H1 (cell line): ENCODE results near the gene RAP1GAP. TPM values are rescaled to one million over a fixed set of nuclear protein-coding genes. Genes with fewer than 3 reads are reported as not detected.

Source experiments
- ASH2L ChIP-seq: fragments of 200-600, 300-600 bp; sonication (generic); IDR thresholded peaks from one replicate; pipeline ENCODE4 v1.7.1; 2017; ENCODE audit warnings: low read length
- BCL11A ChIP-seq, 2 experiments: IDR thresholded peaks; one replicate each; pipeline ENCODE4 v1.6.1; 2011; ENCODE audit warnings: low read depth in 2 of 2, low read length in 2 of 2, mild to moderate bottlenecking in 2 of 2
- BRCA1 ChIP-seq: IDR thresholded peaks from 2 replicates; pipeline ENCODE4 v1.6.1; 2012; ENCODE audit warnings: low read depth, low read length, improper control_type of control experiment
- CBX5 ChIP-seq: fragments of 300-800, 300-1000 bp; sonication (generic); IDR thresholded peaks from 2 replicates; pipeline ENCODE4 v1.7.1; 2016; ENCODE audit warnings: antibody characterized with exemption, low read length, low read depth
- CHD1 ChIP-seq: IDR thresholded peaks from 2 replicates; pipeline ENCODE4 v1.6.1; 2012; ENCODE audit warnings: low read depth, low read length, improper control_type of control experiment
- EGR1 ChIP-seq: IDR thresholded peaks from 2 replicates; pipeline ENCODE4 v1.6.1; 2011; ENCODE audit warnings: low read depth, low read length, borderline replicate concordance
- GABPA ChIP-seq: IDR thresholded peaks from 2 replicates; pipeline ENCODE4 v1.6.1; 2011; ENCODE audit warnings: mild to moderate bottlenecking, low read length, moderate library complexity, borderline replicate concordance; ENCODE audit not compliant: insufficient read depth
- HDAC2 ChIP-seq, 2 experiments: fragments of 300-600 bp in 1 of 2; sonication (generic) in 1 of 2; IDR thresholded peaks; 2 replicates each; pipeline ENCODE4 v1.6.1; 2011 to 2012; ENCODE audit warnings: low read depth in 2 of 2, low read length in 2 of 2, mild to moderate bottlenecking in 2 of 2, moderate library complexity in 2 of 2, borderline replicate concordance in 1 of 2, inconsistent platforms in 1 of 2
- HDAC6 ChIP-seq: IDR thresholded peaks from one replicate; pipeline ENCODE4 v1.7.1; 2012; ENCODE audit warnings: low read depth, mild to moderate bottlenecking, inconsistent platforms, low read length, moderate library complexity
- KDM1A ChIP-seq: fragments of 200-600, 300-600 bp; sonication (generic); IDR thresholded peaks from 2 replicates; pipeline ENCODE4 v1.7.1; 2016; ENCODE audit warnings: mild to moderate bottlenecking, low read length, borderline replicate concordance
- KDM4A ChIP-seq: IDR thresholded peaks from one replicate; pipeline ENCODE4 v1.7.1; 2012; ENCODE audit warnings: low read depth, mild to moderate bottlenecking, moderate library complexity, low read length, inconsistent platforms; ENCODE audit not compliant: severe bottlenecking
- MAFK ChIP-seq: IDR thresholded peaks from 2 replicates; pipeline ENCODE4 v1.6.1; 2012; ENCODE audit warnings: low read depth, mild to moderate bottlenecking, improper control_type of control experiment, low read length
- POLR2A ChIP-seq, 2 experiments: IDR thresholded peaks; 1 replicate in 1 of 2; 2 replicates in 1 of 2; pipeline ENCODE4 v1.6.1; 2011; ENCODE audit warnings: low read depth in 2 of 2, low read length in 2 of 2, mild to moderate bottlenecking in 2 of 2; ENCODE audit errors: control extremely low read depth in 1 of 2
- POLR2AphosphoS5 ChIP-seq: IDR thresholded peaks from 2 replicates; pipeline ENCODE4 v1.6.1; 2011; ENCODE audit warnings: low read depth, low read length
- RBBP5 ChIP-seq: IDR thresholded peaks from 2 replicates; pipeline ENCODE4 v1.7.1; 2012; ENCODE audit warnings: low read depth, mild to moderate bottlenecking, inconsistent platforms, low read length, moderate library complexity, borderline replicate concordance
- SAP30 ChIP-seq: fragments of 300-600 bp; sonication (generic); IDR thresholded peaks from 2 replicates; pipeline ENCODE4 v1.7.1; 2012; ENCODE audit warnings: low read length, moderate library complexity, mild to moderate bottlenecking, inconsistent platforms; ENCODE audit not compliant: insufficient read depth, insufficient replicate concordance
- SRF ChIP-seq: IDR thresholded peaks from 2 replicates; pipeline ENCODE4 v1.6.1; 2011; ENCODE audit warnings: mild to moderate bottlenecking, low read depth, low read length, moderate library complexity
- SUZ12 ChIP-seq: fragments of 200-600 bp; sonication (generic); IDR thresholded peaks from 2 replicates; pipeline ENCODE4 v1.6.1; 2012; ENCODE audit warnings: mild to moderate bottlenecking, inconsistent platforms, low read length, moderate library complexity, mixed read lengths
- TEAD4 ChIP-seq: IDR thresholded peaks from 2 replicates; pipeline ENCODE4 v1.6.1; 2012; ENCODE audit warnings: low read depth, low read length, inconsistent platforms, mixed read lengths
- polyA plus RNA-seq, 7 experiments: library from polyadenylated mRNA; depleted of rRNA in 3 of 7; stranded (reverse) in 5 of 7; unstranded in 2 of 7; fragments of >200 nt in 5 of 7; fragments of 200-250 nt in 2 of 7; gene quantifications; 1 replicate in 5 of 7; 2 replicates in 1 of 7; 4 replicates in 1 of 7; pipeline versions ENCODE4 v1.2.1 to v1.2.3, GENCODE V29; 2011 to 2013; ENCODE audit warnings: missing spikeins in 2 of 7, mixed read lengths in 2 of 7
- total RNA-seq: library from RNA; stranded (reverse); fragmentation: NEBNext Ultra II Directional; extraction: Animal tissue kit (Norgen Biotek cat#: 25700); gene quantifications from 2 replicates; pipeline ENCODE4 v1.2.1, GENCODE V29; 2021

RAP1GAP gene
- total and polyA plus RNA-seq, 2 of the 8 experiments (the other 6 are each of a cell fraction or from before 2014, with no cell fraction given): 8.4 TPM

- TF ChIP-seq RBBP5 (no peak), BRCA1 (no peak), HDAC2 (IDR thresholded peaks at IDR 0.05; ENCODE audit: borderline replicate concordance in 1 of 2, low read depth in 2 of 2, low read length in 2 of 2) (no peak), BCL11A (IDR thresholded peaks at IDR 0.05; ENCODE audit: low read depth in 2 of 2, low read length in 2 of 2) (no peak), SUZ12 (no peak), TEAD4 (no peak), POLR2A (IDR thresholded peaks at IDR 0.05; ENCODE audit: control extremely low read depth in 1 of 2, low read depth in 2 of 2, low read length in 2 of 2) (no peak), POLR2AphosphoS5 (no peak), CBX5 (no peak), GABPA (no peak), SAP30 (no peak), ASH2L (peak; percentile 19), HDAC6 (no peak), KDM1A (no peak), KDM4A (no peak), EGR1 (peak; percentile 30; the same call in 1 of the 2 replicates), MAFK (no peak), CHD1 (no peak), SRF (no peak)
Observed at GRCh38 chr1:21574466-21575151, 94.5 kb downstream of the RAP1GAP start (continued).
